HUES64 (cell line): ENCODE results near the gene MTMR3.

Experiments used
- H3K27ac ChIP-seq: 2 replicates; pipeline ENCODE4 v1.7.0; 2013; ENCODE audit warnings: low read depth, low read length, inconsistent platforms
- H3K27me3 ChIP-seq: 2 replicates; pipeline ENCODE4 v1.6.1; 2013; ENCODE audit warnings: mild to moderate bottlenecking, low read length; ENCODE audit not compliant: insufficient read depth
- H3K36me3 ChIP-seq: 2 replicates; pipeline ENCODE4 v1.6.1; 2013; ENCODE audit warnings: mild to moderate bottlenecking, low read length; ENCODE audit not compliant: insufficient read depth
- H3K4me1 ChIP-seq: 2 replicates; pipeline ENCODE4 v1.6.1; 2013; ENCODE audit warnings: mild to moderate bottlenecking, low read length, moderate library complexity; ENCODE audit not compliant: insufficient read depth
- H3K4me3 ChIP-seq: 2 replicates; pipeline ENCODE4 v1.5.1; 2013; ENCODE audit warnings: mild to moderate bottlenecking, low read length, moderate library complexity
- H3K9ac ChIP-seq: 2 replicates; pipeline ENCODE4 v1.6.1; 2013; ENCODE audit warnings: mild to moderate bottlenecking, low read depth, low read length
- H3K9me3 ChIP-seq: 2 replicates; pipeline ENCODE4 v1.6.1; 2013; ENCODE audit warnings: low read depth, low read length; ENCODE audit not compliant: insufficient read depth
- WGBS: fragments of 150-250, 120-280 bp; methylation state at CpG from one replicate; pipeline ENCODE4 v1.1.7; 2013; ENCODE audit warnings: missing lambda C conversion rate; 5-methylcytosine and 5-hydroxymethylcytosine counted together

Gene MTMR3

DNA sequence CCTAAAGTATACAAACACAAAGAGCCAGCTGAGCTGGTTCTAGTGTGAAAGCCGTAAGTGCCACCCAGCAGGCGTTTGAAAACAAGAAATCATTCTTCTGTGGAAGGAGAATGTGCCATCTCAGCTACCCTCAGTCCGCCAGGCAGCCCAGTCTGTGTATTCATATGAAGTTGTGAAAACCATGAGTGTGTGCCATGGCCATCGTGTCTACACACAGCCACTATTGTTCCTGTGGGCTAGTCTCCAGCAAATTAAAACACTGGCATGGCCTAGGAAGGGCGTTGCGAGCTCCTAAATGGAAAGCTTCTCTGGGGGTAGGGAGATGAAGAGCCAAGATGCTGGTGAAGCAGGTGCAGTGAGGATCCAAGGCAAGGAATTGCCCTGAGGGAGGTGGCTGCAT, 145.8 kb downstream of the MTMR3 start:
- Histone ChIP-seq H3K27me3 (no peaks in the 10 kb centered on the region), H3K4me1 (no peaks in the 10 kb centered on the region), H3K9me3 (no peaks in the 10 kb centered on the region), H3K27ac (no peak overlapping the region), H3K9ac (no peak overlapping the region), H3K36me3 (peaks cover 47% of the 10 kb centered on the region), H3K4me3 (no peak overlapping the region)
- 97% methylated on average over 6 of the region's 6 CpGs for WGBS

DNA sequence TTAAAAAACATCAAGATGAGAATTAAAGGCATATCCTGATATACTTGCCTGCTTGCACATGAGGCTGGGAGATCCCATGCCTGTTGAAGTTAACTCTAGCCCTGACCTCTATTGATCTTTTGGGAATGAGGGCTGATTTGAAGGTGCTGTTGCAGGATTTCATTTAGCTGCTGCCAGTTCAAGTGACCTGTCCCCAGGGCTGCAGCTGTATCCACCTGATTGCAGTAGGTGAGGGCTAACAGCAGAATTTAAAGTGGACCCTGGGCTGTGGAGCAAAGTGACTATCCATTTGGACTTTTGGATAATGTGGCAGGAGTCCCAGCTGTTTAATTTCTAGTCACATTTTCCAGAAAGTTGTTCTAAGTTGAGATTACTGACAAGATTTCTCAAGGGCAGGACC, 146.5 kb downstream of the MTMR3 start:
- no peaks in the 10 kb centered on the region for H3K4me1 ChIP-seq
- no peak overlapping the region for H3K27ac ChIP-seq
- H3K9me3 ChIP-seq: no peaks in the 10 kb centered on the region
- H3K4me3 ChIP-seq: no peak overlapping the region
- H3K9ac ChIP-seq: no peak overlapping the region
- H3K27me3 ChIP-seq: no peaks in the 10 kb centered on the region
- peaks cover 40% of the 10 kb centered on the region for H3K36me3 ChIP-seq

DNA sequence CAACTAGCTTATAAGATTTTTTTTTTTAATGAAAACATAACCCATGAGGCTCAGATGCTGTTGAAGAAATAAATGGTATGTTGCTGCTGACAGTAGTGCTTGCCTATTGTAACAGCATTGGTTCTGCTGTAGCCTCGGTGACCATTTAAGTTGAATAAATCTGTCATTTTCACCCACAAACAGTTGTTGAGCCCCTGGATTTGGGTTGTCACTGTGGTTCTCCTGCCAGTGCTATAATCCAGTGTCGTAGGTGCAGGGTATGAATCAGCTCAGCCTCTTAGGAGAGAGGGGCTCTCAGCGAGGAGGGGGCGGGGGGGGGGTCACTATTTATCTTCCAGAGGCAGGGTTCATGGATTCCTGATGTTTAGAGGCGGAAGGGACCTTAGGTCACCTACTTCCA, 147.4 kb downstream of the MTMR3 start:
- Histone ChIP-seq H3K27me3 (no peaks in the 10 kb centered on the region), H3K27ac (no peak overlapping the region), H3K4me1 (no peaks in the 10 kb centered on the region), H3K4me3 (no peak overlapping the region), H3K9me3 (no peaks in the 10 kb centered on the region), H3K36me3 (peaks cover 32% of the 10 kb centered on the region), H3K9ac (no peak overlapping the region)
- 95% methylated on average over 5 of the region's 5 CpGs for whole genome bisulfite sequencing

DNA sequence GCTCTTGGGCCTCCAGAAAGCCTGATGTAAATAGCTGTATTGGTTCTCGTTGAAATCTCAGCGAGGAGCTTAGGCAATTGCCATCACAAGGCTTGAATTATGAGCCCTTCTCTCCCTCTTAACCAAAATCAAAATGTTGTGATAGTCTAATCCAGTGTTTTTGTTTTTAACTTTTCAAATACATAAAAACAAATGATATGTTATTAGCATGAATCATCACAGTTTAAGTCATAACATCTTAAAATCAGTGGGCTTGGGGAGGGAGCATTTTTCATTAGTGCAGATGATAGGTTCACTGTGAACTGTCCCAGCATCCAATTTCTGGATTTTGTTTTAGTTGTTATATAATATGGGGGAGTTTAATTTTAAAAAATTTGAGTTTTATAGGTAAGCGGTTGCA, 148.4 kb downstream of the MTMR3 start:
- Histone ChIP-seq H3K27ac (no peak overlapping the region), H3K27me3 (no peaks in the 10 kb centered on the region), H3K9me3 (no peaks in the 10 kb centered on the region), H3K9ac (no peak overlapping the region), H3K36me3 (peaks cover 22% of the 10 kb centered on the region), H3K4me3 (no peak overlapping the region), H3K4me1 (no peaks in the 10 kb centered on the region)
- 93% methylated on average over 3 of the region's 3 CpGs for WGBS

DNA sequence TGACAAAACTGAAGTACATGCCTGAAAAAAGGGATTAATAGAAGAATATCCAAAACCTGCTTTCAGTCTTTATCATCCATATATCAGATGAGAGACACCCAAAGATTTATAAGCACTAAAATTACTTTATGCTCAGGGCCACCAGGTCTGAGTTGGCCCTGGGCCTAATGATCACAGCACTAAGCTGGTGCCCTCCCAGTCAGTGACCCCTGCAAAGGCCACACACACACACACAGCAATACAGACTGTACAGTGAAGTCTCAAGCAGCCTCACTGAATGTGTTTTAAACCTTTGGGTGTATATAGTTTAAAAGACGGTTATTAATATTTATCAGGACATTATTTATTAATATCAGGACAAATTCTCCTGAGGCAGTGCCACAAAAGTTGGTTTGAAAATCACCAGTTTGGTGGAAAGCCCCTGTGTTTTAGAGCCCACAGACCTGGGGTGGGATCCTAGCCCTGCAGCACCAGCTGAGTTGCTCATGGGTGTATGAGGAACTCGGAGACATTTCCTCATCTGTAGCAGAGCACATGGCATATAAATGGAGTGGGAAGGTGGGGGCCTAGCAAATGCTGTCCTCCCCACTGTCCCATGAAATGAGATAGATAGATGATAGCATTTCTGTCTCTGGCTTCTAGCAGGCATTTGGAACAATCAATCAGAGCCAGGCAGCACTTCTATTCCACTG, 148.9 kb downstream of the MTMR3 start:
- Histone ChIP-seq H3K4me3 (no peak overlapping the region), H3K27ac (no peak overlapping the region), H3K9ac (no peak overlapping the region), H3K4me1 (no peaks in the 10 kb centered on the region), H3K27me3 (no peaks in the 10 kb centered on the region), H3K36me3 (peaks cover 16% of the 10 kb centered on the region), H3K9me3 (no peaks in the 10 kb centered on the region)
- 86% methylated on average over 1 of the region's 2 CpGs for WGBS

DNA sequence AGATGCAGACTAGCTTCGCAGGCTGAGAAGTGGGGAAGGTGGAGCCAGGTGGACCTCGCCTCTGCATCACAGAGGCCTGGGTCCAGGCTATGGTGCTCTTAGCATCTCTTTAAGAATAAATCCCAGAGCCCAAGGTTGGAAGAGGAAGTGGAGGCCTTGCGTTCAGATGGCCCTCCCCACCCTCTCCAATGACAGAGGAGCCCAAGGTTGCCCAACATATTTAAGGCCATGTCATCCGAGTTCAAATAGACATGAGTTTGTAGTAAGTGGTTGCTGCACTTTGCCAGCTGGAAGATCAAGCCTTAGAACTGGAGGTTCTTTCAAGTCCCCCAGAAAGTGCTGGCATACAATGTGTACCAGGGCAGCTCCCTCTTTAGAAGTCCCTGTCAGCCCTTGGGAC, 150.2 kb downstream of the MTMR3 start:
- Histone ChIP-seq H3K27me3 (no peaks in the 10 kb centered on the region), H3K36me3 (peaks cover 4% of the 10 kb centered on the region; the same call in 1 of the 2 replicates), H3K4me3 (no peak overlapping the region), H3K27ac (no peak overlapping the region), H3K9ac (no peak overlapping the region), H3K9me3 (no peaks in the 10 kb centered on the region), H3K4me1 (no peaks in the 10 kb centered on the region)
- WGBS: 90% methylated on average over 4 of the region's 4 CpGs

DNA sequence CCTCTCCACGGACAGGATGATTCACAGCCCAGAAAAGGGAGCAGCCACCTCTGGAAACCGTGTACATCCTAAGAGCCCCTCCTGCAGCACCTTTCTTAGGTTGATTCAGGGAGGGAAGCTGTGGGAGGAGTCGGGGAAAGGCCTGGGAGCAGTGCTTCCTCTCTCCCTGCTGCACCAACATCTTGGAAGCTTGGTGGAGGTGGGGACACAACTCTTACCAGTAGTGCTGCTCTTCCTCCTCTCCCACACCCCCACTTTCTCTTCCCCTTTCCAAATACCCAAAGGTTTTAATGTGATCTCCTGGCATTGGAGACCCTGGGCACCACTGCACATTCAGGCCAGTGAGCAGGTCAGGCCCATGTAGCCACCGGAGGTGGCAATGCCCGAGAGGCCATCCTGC, 150.9 kb downstream of the MTMR3 start:
- H3K9me3 ChIP-seq: no peaks in the 10 kb centered on the region
- no peak overlapping the region for H3K9ac ChIP-seq
- H3K4me3 ChIP-seq: no peak overlapping the region
- H3K27me3 ChIP-seq: no peaks in the 10 kb centered on the region
- H3K4me1 ChIP-seq: no peaks in the 10 kb centered on the region
- no peak overlapping the region for H3K27ac ChIP-seq
- WGBS: 78% methylated on average over 5 of the region's 5 CpGs
- H3K36me3 ChIP-seq: no peaks in the 10 kb centered on the region

DNA sequence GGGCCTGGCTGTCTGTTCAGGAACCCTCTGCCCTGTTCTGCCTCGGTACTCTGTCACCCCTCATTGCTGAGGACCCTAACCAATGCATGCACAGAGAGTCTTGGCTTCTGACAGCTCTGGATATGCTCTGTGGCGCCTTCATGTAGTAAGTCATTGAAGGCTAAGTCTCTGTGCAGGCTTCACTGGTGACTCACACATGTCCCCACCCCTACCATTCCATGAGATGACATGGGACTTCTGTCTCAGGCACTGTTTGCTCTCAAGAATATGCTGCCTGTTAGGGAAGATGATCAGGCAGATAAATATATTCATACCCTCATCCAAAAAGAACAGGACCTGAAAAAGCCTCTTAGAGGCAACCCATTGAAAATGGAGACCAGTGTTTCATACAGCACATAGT, 153.7 kb downstream of the MTMR3 start:
- Histone ChIP-seq H3K9me3 (no peaks in the 10 kb centered on the region), H3K4me3 (no peak overlapping the region), H3K27me3 (no peaks in the 10 kb centered on the region), H3K36me3 (no peaks in the 10 kb centered on the region), H3K4me1 (no peaks in the 10 kb centered on the region), H3K27ac (no peak overlapping the region), H3K9ac (no peak overlapping the region)
- WGBS: 93% methylated on average over 2 of the region's 2 CpGs

DNA sequence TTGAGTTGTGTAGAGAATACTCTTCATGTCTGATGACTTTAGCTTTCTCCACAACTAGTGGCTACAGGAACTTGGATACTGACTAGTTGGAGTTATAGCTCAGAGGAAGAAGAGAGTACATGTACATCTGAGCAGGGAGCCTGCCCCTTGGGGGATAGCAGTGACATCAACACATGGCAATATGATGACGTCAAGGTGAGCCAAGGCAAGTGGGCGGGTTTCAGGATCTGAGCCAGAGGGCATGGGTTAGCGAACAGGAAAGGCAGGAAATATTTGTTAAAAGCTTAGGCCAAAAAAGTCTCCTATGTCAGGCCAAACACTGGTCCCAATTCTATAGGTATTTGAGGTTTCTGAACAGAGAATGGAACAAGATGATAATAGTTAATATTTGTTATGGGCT, 155.2 kb downstream of the MTMR3 start:
- WGBS: 78% methylated on average over 3 of the region's 3 CpGs
- H3K36me3 ChIP-seq: no peaks in the 10 kb centered on the region

DNA sequence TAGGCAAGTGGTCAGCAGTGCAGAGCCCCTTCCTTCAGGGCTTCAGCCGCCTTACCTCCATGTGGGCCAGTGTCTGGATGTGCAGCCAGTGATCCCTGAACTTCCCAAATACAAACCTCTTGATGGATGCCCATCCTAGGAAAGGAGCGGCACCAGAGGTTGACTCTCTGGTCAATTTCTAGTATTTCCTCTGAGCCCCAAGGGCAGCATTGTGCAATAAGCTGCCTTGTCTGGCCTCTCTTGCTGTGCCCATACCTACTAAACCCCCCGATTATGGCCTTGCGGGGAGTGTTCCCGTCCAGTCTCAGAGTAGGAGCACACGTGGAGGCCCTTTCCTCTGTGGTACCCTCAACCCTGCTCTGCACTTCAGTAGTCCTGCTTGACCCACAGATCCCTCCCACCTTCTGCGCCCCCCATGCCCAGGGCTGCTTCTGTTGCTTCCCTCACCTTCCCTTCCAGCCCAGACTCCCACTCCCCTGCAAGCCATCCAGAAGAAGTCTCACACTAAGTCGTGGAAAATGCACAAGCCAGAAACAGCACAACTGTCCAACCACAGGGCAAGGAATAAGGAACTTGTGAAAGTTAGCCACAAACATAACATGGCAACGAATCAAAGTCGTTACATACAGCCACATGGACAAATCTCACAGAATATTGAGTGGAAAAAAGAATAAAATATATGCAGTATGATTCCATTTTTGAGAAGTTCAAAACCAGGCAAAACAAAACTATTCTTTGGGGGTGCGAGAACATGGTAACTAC, 157.7 kb downstream of the MTMR3 start:
- no peak overlapping the region for H3K4me3 ChIP-seq
- no peak overlapping the region for H3K9ac ChIP-seq
- no peak overlapping the region for H3K27ac ChIP-seq
- no peaks in the 10 kb centered on the region for H3K27me3 ChIP-seq
- no peaks in the 10 kb centered on the region for H3K36me3 ChIP-seq
- no peaks in the 10 kb centered on the region for H3K4me1 ChIP-seq
- 90% methylated on average over 11 of the region's 11 CpGs for WGBS
- no peaks in the 10 kb centered on the region for H3K9me3 ChIP-seq

More for the DNA sequence above, 155.2 kb downstream of the MTMR3 start:
- Histone ChIP-seq H3K4me3 (no peak overlapping the region), H3K9me3 (no peaks in the 10 kb centered on the region), H3K4me1 (no peaks in the 10 kb centered on the region), H3K27ac (no peak overlapping the region), H3K27me3 (no peaks in the 10 kb centered on the region), H3K9ac (no peak overlapping the region)

DNA sequence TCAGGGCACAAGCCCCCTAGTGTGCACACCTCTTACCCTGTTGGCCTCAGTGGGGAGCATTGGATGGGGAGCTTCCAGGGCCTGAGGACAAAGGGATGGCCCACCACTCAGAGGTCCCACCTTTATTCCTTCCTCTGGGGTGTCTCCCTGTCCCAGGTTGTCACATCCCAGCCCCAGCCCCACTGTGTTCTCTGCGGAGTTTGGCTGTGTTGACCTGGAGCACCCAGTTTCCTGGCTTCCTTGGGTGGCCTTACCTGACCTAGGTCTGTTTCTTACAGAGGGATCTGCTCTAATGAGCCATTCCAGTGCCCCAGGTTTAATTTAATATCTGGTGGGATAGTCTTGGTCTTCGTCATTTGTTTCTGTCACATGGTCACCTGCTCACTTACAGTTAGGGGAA, 158.5 kb downstream of the MTMR3 start:
- Histone ChIP-seq H3K9ac (no peak overlapping the region), H3K36me3 (no peaks in the 10 kb centered on the region), H3K27me3 (no peaks in the 10 kb centered on the region), H3K9me3 (no peaks in the 10 kb centered on the region), H3K4me3 (no peak overlapping the region), H3K27ac (no peak overlapping the region), H3K4me1 (no peaks in the 10 kb centered on the region)
- WGBS: 90% methylated on average over 2 of the region's 2 CpGs
